AG04449 (cell line): Measurements from ENCODE around the gene FAH.

Experiments
- CTCF ChIA-PET: fragments of 350-600 bp; formaldehyde crosslinking; extraction: SDS; loops from one replicate; lab custom pipeline; 2021; ENCODE audit warnings: antibody characterized with exemption; lab: Yijun Ruan, JAX
- POLR2A ChIA-PET: fragments of 400-600, 350-600 bp; formaldehyde crosslinking; extraction: SDS; loops from one replicate; lab custom pipeline; 2020; ENCODE audit warnings: antibody characterized with exemption, inconsistent platforms; lab: Yijun Ruan, JAX
- DNase-seq: peaks from one replicate; pipeline ENCODE4 v3.0.0-alpha.2; 2010; ENCODE audit warnings: low read depth, low spot score
- H3K4me3 ChIP-seq: 2 replicates; pipeline ENCODE4 v1.5.1; 2011; ENCODE audit warnings: low read depth, mild to moderate bottlenecking, control low read depth, low read length
- CTCF ChIP-seq: IDR thresholded peaks from one replicate; pipeline ENCODE4 v1.5.1; 2011; ENCODE audit warnings: mild to moderate bottlenecking, moderate library complexity, low read length, control low read depth, inconsistent platforms; ENCODE audit not compliant: insufficient read depth; ENCODE audit errors: missing control alignments

Gene FAH

GRCh38 chr15:80210611-80211573, 58.1 kb downstream of the FAH start:
- TF ChIP-seq CTCF = no peak
- no peak overlapping the region for H3K4me3 ChIP-seq
- no peak for DNase-seq
- CTCF ChIA-PET = no interaction called here
- POLR2A ChIA-PET = no interaction called here

GRCh38 chr15:80211976-80212375, 59.2 kb downstream of the FAH start:
- TF ChIP-seq CTCF = no peak
- CTCF ChIA-PET = no interaction called here
- no peak for DNase-seq

DNA sequence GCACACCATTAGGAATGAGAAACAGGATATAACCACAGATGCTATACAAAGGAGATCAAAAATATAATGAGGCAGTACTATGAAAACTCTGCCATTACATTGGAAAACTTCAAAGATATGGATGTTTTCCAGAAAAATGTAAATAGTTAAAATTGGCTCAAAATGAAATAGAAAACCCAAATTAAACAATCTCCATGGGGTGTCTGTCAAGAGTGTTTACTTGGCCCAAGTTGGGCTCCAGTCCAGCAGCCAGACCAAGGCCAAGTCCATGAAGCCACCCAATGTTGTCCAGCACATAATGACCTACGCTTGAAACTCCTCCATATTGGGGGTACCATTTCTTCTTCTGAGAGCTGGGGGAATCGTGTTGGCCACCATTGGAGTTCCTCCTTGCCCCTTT, 62.1 kb downstream of the FAH start:
- POLR2A ChIA-PET = no interaction called here
- CTCF ChIA-PET = no interaction called here
- H3K4me3 ChIP-seq = no peak overlapping the region
- no peak for TF ChIP-seq CTCF
- DNase-seq = no peak

More at GRCh38 chr15:80211976-80212375, 59.2 kb downstream of the FAH start:
- POLR2A ChIA-PET = no interaction called here
- H3K4me3 ChIP-seq = no peak overlapping the region

DNA sequence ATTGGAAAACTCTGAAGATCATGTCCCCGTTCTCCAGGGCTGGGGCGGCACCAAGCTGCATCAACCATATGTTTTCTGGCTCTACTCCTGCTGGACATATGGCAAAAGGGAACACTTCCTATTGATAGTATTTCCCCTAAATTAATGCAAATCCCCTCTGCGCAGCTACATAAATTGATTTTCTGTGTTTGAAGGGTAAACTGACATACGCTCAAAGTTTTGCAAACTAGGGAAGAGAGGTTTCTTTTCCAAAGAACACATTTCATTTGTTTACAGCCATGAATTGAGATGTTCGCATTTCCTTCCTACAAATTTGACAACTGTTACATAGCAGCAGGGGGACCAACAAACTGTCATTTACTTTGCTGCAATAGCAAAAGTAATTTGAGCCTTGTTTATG, 63.3 kb downstream of the FAH start:
- ChIA-PET POLR2A (no interaction called here), CTCF (no interaction called here)

GRCh38 chr15:80216911-80217310, 64.1 kb downstream of the FAH start:
- TF ChIP-seq CTCF = no peak
- POLR2A ChIA-PET = no interaction called here
- no peak overlapping the region for H3K4me3 ChIP-seq
- DNase-seq = no peak
- CTCF ChIA-PET = no interaction called here

More for the DNA sequence above, 63.3 kb downstream of the FAH start:
- TF ChIP-seq CTCF = no peak
- no peak overlapping the region for H3K4me3 ChIP-seq
- no peak for DNase-seq

GRCh38 chr15:80217327-80217900, 64.6 kb downstream of the FAH start:
- CTCF ChIA-PET = no interaction called here
- H3K4me3 ChIP-seq = no peak overlapping the region
- POLR2A ChIA-PET = no interaction called here
- TF ChIP-seq CTCF = no peak
- DNase-seq = no peak
